GM21381 (cell line): Measurements from ENCODE around the gene GZF1.

ENCODE experiments used
- ATAC-seq: cut with Tn5 transposase; IDR thresholded peaks from one replicate; pipeline ENCODE4 v1.9.1; 2021; ENCODE audit warnings: mild to moderate bottlenecking, moderate library complexity; ENCODE audit not compliant: unreplicated experiment

The GZF1 gene

GRCh38 chr20:23368316-23369071 lies 6.5 kb downstream of the GZF1 start:
- ATAC-seq = no peak

- ATAC-seq = no peak
These were observed 7.3 kb downstream of the GZF1 start for GRCh38 chr20:23369072-23369823.

GRCh38 chr20:23370274-23370673 lies 8.3 kb downstream of the GZF1 start:
- ATAC-seq = no peak

- no peak for ATAC-seq
These were observed 8.9 kb downstream of the GZF1 start for GRCh38 chr20:23370873-23371272.

GRCh38 chr20:23371496-23371895 lies 9.5 kb downstream of the GZF1 start:
- no peak for ATAC-seq

GRCh38 chr20:23374441-23374840 lies 12.5 kb downstream of the GZF1 start:
- ATAC-seq = no peak

GRCh38 chr20:23375827-23376226 lies 13.8 kb downstream of the GZF1 start:
- ATAC-seq = no peak

GRCh38 chr20:23379772-23380171 lies 17.8 kb downstream of the GZF1 start:
- ATAC-seq = no peak

GRCh38 chr20:23381876-23382275 lies 19.9 kb downstream of the GZF1 start:
- no peak for ATAC-seq

- no peak for ATAC-seq
These were observed 24.5 kb downstream of the GZF1 start for GRCh38 chr20:23386304-23387117.

GRCh38 chr20:23387118-23387443 lies 25.1 kb downstream of the GZF1 start:
- no peak for ATAC-seq

- ATAC-seq = no peak
These were observed 28.3 kb downstream of the GZF1 start for GRCh38 chr20:23390091-23390774.

GRCh38 chr20:23391707-23392310 lies 29.8 kb downstream of the GZF1 start:
- ATAC-seq = no peak

- ATAC-seq = no peak
These were observed 32.2 kb downstream of the GZF1 start for GRCh38 chr20:23393996-23394775.

- ATAC-seq = no peak
These were observed 35.1 kb downstream of the GZF1 start for GRCh38 chr20:23396950-23397627.

GRCh38 chr20:23397961-23398360 lies 36.0 kb downstream of the GZF1 start:
- no peak for ATAC-seq

GRCh38 chr20:23399568-23400241 lies 37.7 kb downstream of the GZF1 start:
- ATAC-seq = peak; percentile 72

GRCh38 chr20:23401051-23401450 lies 39.1 kb downstream of the GZF1 start:
- ATAC-seq = no peak

- ATAC-seq = no peak
These were observed 41.8 kb downstream of the GZF1 start for GRCh38 chr20:23403751-23404150.
